Astrocyte (in vitro differentiated cells and primary cell): ENCODE data around the gene PKLR. TPM values are rescaled to one million over a fixed set of nuclear protein-coding genes. Genes with fewer than 3 reads are reported as not detected.

Experiments
- DNase-seq: peaks from one replicate; pipeline ENCODE4 v3.0.0-alpha.2; 2010; ENCODE audit warnings: low read depth
- FAIRE-seq: peaks from 2 replicates; lab custom pipeline; 2011; peaks lifted over from hg19 to GRCh38; lab: Jason Lieb, UNC
- H2AFZ ChIP-seq: 2 replicates; pipeline ENCODE4 v1.6.0; 2012; ENCODE audit warnings: low read depth, low read length, inconsistent platforms
- H3K27ac ChIP-seq: 2 replicates; pipeline ENCODE4 v1.5.1; 2011; ENCODE audit warnings: low read depth, low read length, inconsistent platforms
- H3K27me3 ChIP-seq: 2 replicates; pipeline ENCODE4 v1.6.0; 2011; ENCODE audit warnings: low read length, inconsistent platforms; ENCODE audit not compliant: insufficient read depth
- H3K36me3 ChIP-seq: 2 replicates; pipeline ENCODE4 v1.5.1; 2011; ENCODE audit warnings: low read length, inconsistent platforms; ENCODE audit not compliant: insufficient read depth
- H3K4me1 ChIP-seq: 2 replicates; pipeline ENCODE4 v1.5.1; 2011; ENCODE audit warnings: low read length, inconsistent platforms; ENCODE audit not compliant: insufficient read depth
- H3K4me2 ChIP-seq: 2 replicates; pipeline ENCODE4 v1.6.0; 2012; ENCODE audit warnings: low read length, inconsistent platforms
- H3K4me3 ChIP-seq: 2 replicates; pipeline ENCODE4 v1.5.1; 2011; ENCODE audit warnings: low read depth, mild to moderate bottlenecking, low read length, inconsistent platforms; ENCODE audit not compliant: insufficient read depth
- H3K79me2 ChIP-seq: 2 replicates; pipeline ENCODE4 v1.6.0; 2012; ENCODE audit warnings: mild to moderate bottlenecking, low read length, inconsistent platforms; ENCODE audit not compliant: insufficient read depth
- H3K9ac ChIP-seq: 2 replicates; pipeline ENCODE4 v1.6.0; 2012; ENCODE audit warnings: mild to moderate bottlenecking, low read length, inconsistent platforms
- H3K9me3 ChIP-seq: 2 replicates; pipeline ENCODE4 v1.5.1; 2012; ENCODE audit warnings: low read depth, mild to moderate bottlenecking, low read length, inconsistent platforms; ENCODE audit not compliant: insufficient read depth
- H4K20me1 ChIP-seq: 2 replicates; pipeline ENCODE4 v1.6.0; 2012; ENCODE audit warnings: low read length, inconsistent platforms; ENCODE audit not compliant: insufficient read depth
- H3K27ac Mint-ChIP-seq: one replicate; pipeline ENCODE4 v1.8.0; 2021; ENCODE audit warnings: mild to moderate bottlenecking, mixed read lengths; ENCODE audit not compliant: unreplicated experiment
- H3K27me3 Mint-ChIP-seq: one replicate; pipeline ENCODE4 v1.8.0; 2021; ENCODE audit warnings: low read depth, mixed read lengths; ENCODE audit not compliant: unreplicated experiment
- H3K36me3 Mint-ChIP-seq: one replicate; pipeline ENCODE4 v1.8.0; 2021; ENCODE audit warnings: low read depth, mixed read lengths; ENCODE audit not compliant: unreplicated experiment
- H3K4me1 Mint-ChIP-seq: one replicate; pipeline ENCODE4 v1.8.0; 2021; ENCODE audit warnings: low read depth, mixed read lengths; ENCODE audit not compliant: unreplicated experiment
- H3K4me3 Mint-ChIP-seq: one replicate; pipeline ENCODE4 v1.8.0; 2021; ENCODE audit warnings: mild to moderate bottlenecking, moderate library complexity, mixed read lengths; ENCODE audit not compliant: unreplicated experiment
- H3K9me3 Mint-ChIP-seq: one replicate; pipeline ENCODE4 v1.8.0; 2021; ENCODE audit warnings: mild to moderate bottlenecking, mixed read lengths; ENCODE audit not compliant: unreplicated experiment
- CTCF ChIP-seq: IDR thresholded peaks from 2 replicates; pipeline ENCODE4 v1.5.1; 2011; ENCODE audit warnings: low read depth, mild to moderate bottlenecking, inconsistent platforms, low read length, moderate library complexity; ENCODE audit not compliant: insufficient read depth
- EZH2 ChIP-seq: IDR thresholded peaks from 2 replicates; pipeline ENCODE4 v1.6.1; 2012; ENCODE audit warnings: mild to moderate bottlenecking, low read length, inconsistent platforms; ENCODE audit not compliant: insufficient read depth
- microRNA-seq: library from miRNA; unstranded; fragments of <30 nt; microRNA quantifications from one replicate; pipeline ENCODE4 v1.2.0, GENCODE V29; 2020
- total RNA-seq: library from RNA; stranded (reverse); gene quantifications from 2 replicates; pipeline ENCODE4 v1.2.1, GENCODE V29; 2021

The PKLR gene
- total RNA-seq, 1 donor from 2014 or later = not detected

DNA sequence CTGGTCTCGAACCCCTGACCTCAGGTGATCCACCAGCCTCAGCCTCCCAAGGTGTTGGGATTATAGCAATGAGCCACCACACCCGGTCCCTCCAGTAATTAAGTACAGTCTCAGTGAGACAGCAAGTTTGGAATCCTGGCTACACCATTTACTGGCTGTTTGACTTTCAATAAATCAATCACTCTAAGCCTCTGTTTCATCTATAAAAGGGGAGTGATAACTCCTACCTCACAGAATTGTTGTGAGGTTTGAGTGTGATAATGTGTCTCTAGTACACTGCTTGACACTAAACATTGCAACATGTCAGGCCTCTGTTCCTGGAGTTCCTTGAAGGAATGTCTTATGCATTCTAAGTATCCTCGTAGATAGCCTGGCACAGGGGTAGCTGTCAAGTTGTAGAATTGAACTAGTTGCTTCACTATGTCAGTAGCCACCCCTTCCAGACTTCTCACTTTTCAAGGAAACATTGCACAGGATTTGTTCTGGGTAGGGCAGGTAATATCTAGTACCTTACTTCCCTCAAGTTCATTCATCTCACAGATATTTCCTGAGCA is 58.4 kb downstream of the PKLR start:
- TF ChIP-seq CTCF (no peak), EZH2 (no peak)
- Histone ChIP-seq H3K36me3 (peaks cover 2% of the 10 kb centered on the region), H4K20me1 (no peaks in the 10 kb centered on the region), H3K79me2 (peaks cover 7% of the 10 kb centered on the region), H3K4me3 (peak overlapping the region; percentile 71), H3K9ac (peak overlapping the region; percentile 85), H2AFZ (no peak overlapping the region), H3K9me3 (no peaks in the 10 kb centered on the region), H3K4me2 (peak overlapping the region; percentile 93), H3K4me1 (peaks cover 9% of the 10 kb centered on the region), H3K27me3 (no peaks in the 10 kb centered on the region), H3K27ac (no peak overlapping the region)
- Mint-ChIP-seq H3K4me1 (peaks cover 11% of the 10 kb centered on the region), H3K27me3 (no peaks in the 10 kb centered on the region), H3K36me3 (peaks cover 13% of the 10 kb centered on the region), H3K4me3 (peak overlapping the region; percentile 84), H3K27ac (no peak overlapping the region), H3K9me3 (no peaks in the 10 kb centered on the region)
- no peak for FAIRE-seq
- DNase-seq = no peak

- Histone ChIP-seq H3K27me3 (no peaks in the 10 kb centered on the region), H4K20me1 (no peaks in the 10 kb centered on the region), H3K9ac (no peak overlapping the region), H3K4me1 (peaks cover 9% of the 10 kb centered on the region), H3K9me3 (no peaks in the 10 kb centered on the region), H3K36me3 (peaks cover 2% of the 10 kb centered on the region), H2AFZ (no peak overlapping the region), H3K4me3 (no peak overlapping the region), H3K4me2 (no peak overlapping the region), H3K79me2 (peaks cover 7% of the 10 kb centered on the region), H3K27ac (no peak overlapping the region)
- H3K36me3 Mint-ChIP-seq = peaks cover 21% of the 10 kb centered on the region
- H3K27me3 Mint-ChIP-seq = no peaks in the 10 kb centered on the region
- no peaks in the 10 kb centered on the region for H3K9me3 Mint-ChIP-seq
- no peak overlapping the region for H3K27ac Mint-ChIP-seq
- peaks cover 11% of the 10 kb centered on the region for H3K4me1 Mint-ChIP-seq
- FAIRE-seq (no peak), DNase-seq (no peak)
- TF ChIP-seq EZH2 = no peak
- H3K4me3 Mint-ChIP-seq = peak overlapping the region; percentile 85
Observed at GRCh38 chr1:155241841-155242264, 59.4 kb downstream of the PKLR start.

GRCh38 chr1:155241069-155241679 is 60.1 kb downstream of the PKLR start:
- no peak for TF ChIP-seq CTCF
- TF ChIP-seq EZH2 = no peak
- Histone ChIP-seq H3K9ac (peak overlapping the region; percentile 76), H3K36me3 (peaks cover 2% of the 10 kb centered on the region), H3K79me2 (peaks cover 7% of the 10 kb centered on the region), H2AFZ (peak overlapping the region; percentile 49), H3K27ac (peak overlapping the region; percentile 38), H3K4me1 (peaks cover 9% of the 10 kb centered on the region), H3K27me3 (no peaks in the 10 kb centered on the region), H3K9me3 (no peaks in the 10 kb centered on the region), H4K20me1 (no peaks in the 10 kb centered on the region), H3K4me3 (peak overlapping the region; percentile 59), H3K4me2 (peak overlapping the region; percentile 86)
- Mint-ChIP-seq H3K4me1 (peaks cover 11% of the 10 kb centered on the region), H3K4me3 (peak overlapping the region; percentile 85), H3K27ac (peak overlapping the region; percentile 66), H3K27me3 (no peaks in the 10 kb centered on the region), H3K9me3 (no peaks in the 10 kb centered on the region), H3K36me3 (peaks cover 22% of the 10 kb centered on the region)
- DNase-seq (peak; percentile 55), FAIRE-seq (no peak)

Small RNA genes within 50 kb of the gene (microRNA-seq; reads per million reads assigned to microRNA genes)
- gene MIR555 = not detected

Other genes with a start within 250 kb of the PKLR start
- gene EFNA4, start 237.7 kb downstream of the PKLR start, total RNA-seq = 11.8 TPM in 2 replicates
- gene EFNA3, start 222.6 kb downstream of the PKLR start, total RNA-seq = 2.9 and 3.4 TPM in 2 replicates
- 11.3 and 16.4 TPM in 2 replicates for gene EFNA1, start 173.6 kb downstream of the PKLR start, total RNA-seq
- 22.8 and 25.4 TPM in 2 replicates for gene SLC50A1, start 165.6 kb downstream of the PKLR start, total RNA-seq
- 31.0 and 36.2 TPM in 2 replicates for gene DPM3, start 160.9 kb downstream of the PKLR start, total RNA-seq
- gene KRTCAP2, start 128.1 kb downstream of the PKLR start, total RNA-seq = 161 TPM in 2 replicates
- 13.2 and 13.6 TPM in 2 replicates for gene TRIM46, start 127.6 kb downstream of the PKLR start, total RNA-seq
- gene THBS3, start 93.5 kb downstream of the PKLR start, total RNA-seq = 153 and 162 TPM in 2 replicates
- gene MTX1, start 92.7 kb downstream of the PKLR start, total RNA-seq = 39.8 and 41.8 TPM in 2 replicates
- 51.1 and 51.7 TPM in 2 replicates for gene ENTREP3, start 46.0 kb downstream of the PKLR start, total RNA-seq
- 68.9 and 70.3 TPM in 2 replicates for gene SCAMP3, start 39.1 kb downstream of the PKLR start, total RNA-seq
- gene CLK2, start 27.9 kb downstream of the PKLR start, total RNA-seq = 31.7 and 36.1 TPM in 2 replicates
- 3.4 and 3.6 TPM in 2 replicates for gene HCN3, start 24.0 kb downstream of the PKLR start, total RNA-seq
- gene FDPS, start 7.4 kb upstream of the PKLR start, total RNA-seq = 153 and 217 TPM in 2 replicates
- gene RUSC1, start 19.5 kb upstream of the PKLR start, total RNA-seq = 48.0 and 48.7 TPM in 2 replicates